Epithelial cell of proximal tubule (primary cell): ENCODE results near the gene ECHDC3. TPM values are rescaled to one million over a fixed set of nuclear protein-coding genes. Genes with fewer than 3 reads are reported as not detected.

ENCODE experiments used
- DNase-seq: peaks from one replicate; pipeline ENCODE4 v3.0.0-alpha.2; 2011; ENCODE audit warnings: low read depth
- H3K4me3 ChIP-seq: 2 replicates; pipeline ENCODE4 v1.5.1; 2011; ENCODE audit warnings: low read depth, mild to moderate bottlenecking, low read length
- total RNA-seq: library from RNA; depleted of rRNA; stranded (reverse); fragments of >200 nt; gene quantifications from 2 replicates; pipeline ENCODE4 v1.2.3, GENCODE V29; 2015
- TF ChIP-seq, protein P1 (sequence below): conservative IDR thresholded peaks from 2 replicates; pipeline ENCODE4 v1.5.1; 2012; ENCODE audit warnings: low read depth, mild to moderate bottlenecking, low read length

Gene ECHDC3
- total RNA-seq, 1 donor from 2014 or later, result 20.2 TPM

- H3K4me3 ChIP-seq, result no peak overlapping the region
- DNase-seq, result no peak
- TF ChIP-seq, protein P1, sequence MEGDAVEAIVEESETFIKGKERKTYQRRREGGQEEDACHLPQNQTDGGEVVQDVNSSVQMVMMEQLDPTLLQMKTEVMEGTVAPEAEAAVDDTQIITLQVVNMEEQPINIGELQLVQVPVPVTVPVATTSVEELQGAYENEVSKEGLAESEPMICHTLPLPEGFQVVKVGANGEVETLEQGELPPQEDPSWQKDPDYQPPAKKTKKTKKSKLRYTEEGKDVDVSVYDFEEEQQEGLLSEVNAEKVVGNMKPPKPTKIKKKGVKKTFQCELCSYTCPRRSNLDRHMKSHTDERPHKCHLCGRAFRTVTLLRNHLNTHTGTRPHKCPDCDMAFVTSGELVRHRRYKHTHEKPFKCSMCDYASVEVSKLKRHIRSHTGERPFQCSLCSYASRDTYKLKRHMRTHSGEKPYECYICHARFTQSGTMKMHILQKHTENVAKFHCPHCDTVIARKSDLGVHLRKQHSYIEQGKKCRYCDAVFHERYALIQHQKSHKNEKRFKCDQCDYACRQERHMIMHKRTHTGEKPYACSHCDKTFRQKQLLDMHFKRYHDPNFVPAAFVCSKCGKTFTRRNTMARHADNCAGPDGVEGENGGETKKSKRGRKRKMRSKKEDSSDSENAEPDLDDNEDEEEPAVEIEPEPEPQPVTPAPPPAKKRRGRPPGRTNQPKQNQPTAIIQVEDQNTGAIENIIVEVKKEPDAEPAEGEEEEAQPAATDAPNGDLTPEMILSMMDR, result no peak
Observed at GRCh38 chr10:11797847-11798633, 55.9 kb downstream of the ECHDC3 start.

DNA sequence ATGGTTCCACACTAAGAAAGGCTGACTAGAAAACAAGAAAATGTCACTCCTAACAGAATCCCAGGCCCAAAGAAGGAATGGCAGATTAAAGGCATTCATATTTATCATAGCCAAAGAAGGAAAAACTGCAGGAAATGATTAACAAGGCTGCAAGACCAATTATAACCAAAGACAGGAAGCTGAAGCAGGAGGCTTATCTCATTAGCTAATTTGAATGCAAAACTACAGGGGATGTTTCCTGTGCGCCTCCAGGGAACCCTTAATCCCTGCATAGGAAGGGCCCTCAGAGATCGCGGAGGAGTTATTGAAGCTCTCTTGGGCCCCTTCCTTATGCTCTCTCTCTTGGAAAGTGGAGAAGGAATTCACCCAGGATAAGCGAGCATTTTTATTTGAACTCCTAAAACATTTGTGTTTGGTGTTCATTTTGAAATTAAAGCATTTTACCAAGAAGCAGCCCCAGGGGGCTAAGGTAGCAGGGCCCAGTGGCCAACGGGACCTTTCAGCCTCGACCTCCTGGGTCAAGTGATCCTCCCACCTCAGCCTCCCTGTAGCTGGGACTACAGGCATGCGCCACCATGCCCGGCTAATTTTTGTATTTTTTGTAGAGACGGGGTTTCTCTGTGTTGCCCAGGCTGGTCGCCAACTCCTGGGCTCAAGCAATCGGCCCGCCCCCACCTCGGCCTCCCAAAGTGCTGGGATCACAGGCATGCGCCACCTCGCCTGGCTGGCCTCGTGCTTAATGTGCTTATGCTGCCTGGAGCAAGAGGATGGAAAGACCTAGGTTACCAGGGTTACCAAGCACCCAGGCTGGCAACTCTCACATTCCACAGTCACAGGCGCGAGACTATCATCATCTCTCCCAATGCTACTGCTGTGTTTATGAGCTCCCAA, 56.9 kb downstream of the ECHDC3 start:
- no peak overlapping the region for H3K4me3 ChIP-seq
- TF ChIP-seq, protein P1, result no peak
- DNase-seq, result no peak

- TF ChIP-seq, protein P1, result no peak
- DNase-seq, result no peak
- no peak overlapping the region for H3K4me3 ChIP-seq
Observed at GRCh38 chr10:11799736-11800080, 57.5 kb downstream of the ECHDC3 start.

GRCh38 chr10:11804336-11804735, 62.2 kb downstream of the ECHDC3 start:
- no peak for DNase-seq
- TF ChIP-seq, protein P1, result no peak
- no peak overlapping the region for H3K4me3 ChIP-seq

GRCh38 chr10:11805792-11806191, 63.6 kb downstream of the ECHDC3 start:
- TF ChIP-seq, protein P1, result no peak
- no peak for DNase-seq
- H3K4me3 ChIP-seq, result no peak overlapping the region

DNA sequence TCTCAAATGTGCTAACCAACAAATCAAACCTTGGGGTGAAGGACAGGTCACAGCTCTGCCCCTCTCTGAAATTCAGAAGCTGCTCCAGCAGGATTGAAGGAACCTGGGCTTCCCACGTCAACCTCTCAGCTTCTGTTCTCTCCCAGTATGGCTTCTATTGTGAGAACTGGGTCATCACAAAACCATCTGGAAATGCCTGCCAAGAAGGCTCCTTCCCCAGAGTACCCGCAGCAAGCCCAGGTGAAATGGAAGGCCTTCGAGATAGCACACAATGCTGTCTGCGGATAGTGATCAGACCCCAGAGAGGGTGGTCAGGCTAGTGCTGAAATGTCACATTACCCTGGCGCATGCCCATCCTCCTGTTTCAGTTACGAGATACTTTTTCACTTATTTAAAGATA, 64.5 kb downstream of the ECHDC3 start:
- no peak for DNase-seq
- H3K4me3 ChIP-seq, result no peak overlapping the region
- TF ChIP-seq, protein P1, result no peak

DNA sequence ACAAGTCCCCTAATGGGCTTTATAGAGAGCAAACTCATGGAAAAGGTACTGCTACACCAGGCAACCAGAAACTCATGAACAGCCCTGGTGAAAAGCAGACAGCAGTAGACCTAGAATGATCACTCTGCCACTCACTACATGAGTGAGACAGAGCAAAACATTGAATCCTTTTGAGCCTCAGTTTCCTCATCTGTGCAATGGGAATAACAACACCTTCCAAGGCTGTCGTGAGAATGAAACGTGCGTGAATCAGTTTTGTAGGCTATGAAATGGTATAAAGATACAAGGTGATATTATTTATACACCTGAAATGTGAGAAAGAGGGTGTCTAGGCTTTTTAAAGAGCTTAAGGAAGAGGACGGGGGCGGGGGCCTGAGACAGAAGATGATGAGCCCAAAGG, 66.6 kb downstream of the ECHDC3 start:
- TF ChIP-seq, protein P1, result no peak
- no peak for DNase-seq
- H3K4me3 ChIP-seq, result no peak overlapping the region
